Raji (cell line): ENCODE results near the gene WAPL.

Source experiments
- POLR2A ChIP-seq: IDR thresholded peaks from 2 replicates; pipeline ENCODE4 v1.6.1; 2011; ENCODE audit warnings: low read depth, low read length, control low read depth; ENCODE audit not compliant: insufficient read depth

Gene WAPL

DNA sequence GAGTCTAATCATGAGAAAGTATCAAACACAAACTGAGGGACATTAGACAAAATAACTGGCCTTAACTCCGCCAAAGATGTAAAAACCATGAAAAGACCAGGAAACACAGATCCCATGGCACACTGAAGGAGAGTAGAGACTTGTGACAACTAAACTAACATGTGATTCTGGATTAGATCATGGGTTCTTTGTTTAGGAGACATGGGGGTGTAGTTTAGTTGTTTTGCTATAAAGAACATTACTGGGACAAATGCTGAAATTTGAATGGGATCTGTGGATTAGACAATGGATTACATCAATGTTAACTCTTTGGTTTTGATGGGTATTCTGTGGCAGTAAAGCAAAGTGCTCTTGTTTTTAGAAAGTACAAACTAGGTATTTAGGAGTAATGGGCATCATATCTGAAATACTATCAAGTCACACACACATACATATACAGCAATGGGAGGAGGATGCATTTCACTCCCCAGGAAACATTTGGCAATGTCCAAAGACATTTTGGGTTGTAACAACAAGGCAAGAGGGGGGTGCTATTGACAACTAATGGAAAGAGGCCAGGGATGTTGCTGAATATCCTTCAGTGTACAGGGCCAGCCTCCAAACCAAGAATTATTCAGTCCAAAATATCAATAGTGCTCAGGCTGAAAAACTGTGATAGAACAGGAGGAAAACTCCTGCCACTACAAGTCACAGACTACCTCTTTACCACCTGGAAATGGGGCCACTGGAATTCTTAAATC is 32.4 kb downstream of the WAPL start:
- TF ChIP-seq POLR2A = no peak

DNA sequence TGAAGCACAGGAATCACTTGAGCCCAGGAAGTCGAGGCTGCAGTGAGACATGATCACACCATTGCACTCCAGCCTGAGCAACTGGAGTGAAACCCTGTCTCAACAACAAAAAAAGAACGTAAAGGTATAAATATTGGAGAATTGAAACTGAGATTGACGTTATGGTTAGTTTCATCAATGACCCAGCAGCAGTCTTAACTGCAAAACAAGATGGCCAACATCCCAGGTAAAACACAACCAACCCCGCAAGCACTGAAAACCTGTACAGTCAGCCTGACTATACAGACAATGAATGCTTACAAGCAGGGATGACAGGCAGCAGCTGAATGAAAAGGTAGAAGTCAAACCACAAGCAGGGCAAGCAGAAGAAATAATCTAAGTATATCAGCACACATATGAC is 34.7 kb downstream of the WAPL start:
- no peak for TF ChIP-seq POLR2A

DNA sequence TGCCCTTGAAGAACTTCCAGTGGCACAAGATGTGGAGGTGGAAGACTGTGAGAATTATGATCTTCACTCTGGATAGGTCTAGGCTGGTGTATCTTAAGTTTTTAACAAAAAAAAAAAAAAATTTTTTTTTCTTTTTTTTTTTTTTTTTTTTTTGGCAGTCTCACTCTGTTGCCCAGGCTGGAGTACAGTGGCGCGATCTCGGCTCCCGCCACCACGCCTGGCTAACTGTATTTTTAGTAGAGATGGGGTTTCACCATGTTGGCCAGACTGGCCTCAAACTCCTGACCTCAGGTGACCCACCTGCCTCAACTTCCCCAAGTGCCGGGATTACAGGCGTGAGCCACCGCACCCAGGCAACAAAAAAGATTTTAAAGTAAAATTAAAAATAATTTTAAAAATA is 37.9 kb downstream of the WAPL start:
- TF ChIP-seq POLR2A = no peak

DNA sequence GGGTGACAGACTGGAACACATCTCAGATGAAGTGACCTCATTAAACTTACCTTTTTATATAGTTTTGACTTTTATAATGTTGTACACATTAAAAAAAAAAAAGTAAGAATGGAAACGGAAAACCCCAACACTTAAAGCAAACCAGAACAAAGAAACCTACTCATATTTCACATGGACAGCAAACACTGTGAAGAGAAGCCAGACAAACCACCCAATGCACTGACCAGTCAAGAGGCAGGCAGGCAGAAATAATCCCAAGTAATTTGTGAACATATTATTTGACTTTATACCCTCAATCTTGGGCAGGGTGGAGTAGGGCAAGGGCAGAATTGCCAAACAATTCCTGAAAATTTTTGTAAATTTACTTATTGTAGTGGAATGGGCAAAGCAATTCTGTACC is 39.8 kb downstream of the WAPL start:
- no peak for TF ChIP-seq POLR2A

DNA sequence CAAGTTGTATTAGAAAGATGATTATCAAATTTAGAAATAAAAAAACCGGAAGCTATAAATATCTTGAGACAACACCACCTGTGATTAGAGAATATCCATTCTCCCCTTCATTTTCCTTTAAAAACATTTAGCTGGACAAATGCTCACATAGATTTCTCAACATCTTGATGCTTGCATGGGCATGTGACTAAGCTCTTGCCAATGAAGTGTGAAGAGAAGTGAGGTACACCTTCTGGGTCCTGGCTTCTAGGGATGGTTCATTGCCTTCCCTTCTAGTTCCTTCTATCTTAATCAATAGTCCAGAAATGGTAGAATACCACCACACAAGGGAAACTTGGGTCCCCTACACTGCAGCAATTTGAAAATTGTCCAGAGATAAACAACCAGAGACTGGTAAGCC is 41.0 kb downstream of the WAPL start:
- TF ChIP-seq POLR2A = no peak

DNA sequence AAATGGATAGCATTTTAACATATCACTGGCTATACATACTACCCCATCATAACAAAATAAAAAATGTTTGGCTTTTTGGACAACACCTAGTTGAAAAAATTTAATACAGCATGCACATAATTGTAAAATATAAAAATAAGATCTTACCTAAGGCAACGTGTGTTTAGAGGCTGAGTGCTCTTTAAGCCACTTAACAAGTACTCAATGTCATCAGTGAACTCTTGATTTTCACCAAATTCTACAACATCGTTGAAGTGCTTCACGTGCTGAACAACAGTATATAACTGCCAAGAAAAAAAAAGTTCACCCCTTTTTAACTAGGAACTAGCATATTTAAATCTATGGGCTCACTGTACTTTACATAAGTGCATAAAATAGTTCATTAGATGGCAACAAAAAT is 49.5 kb downstream of the WAPL start:
- TF ChIP-seq POLR2A = no peak

DNA sequence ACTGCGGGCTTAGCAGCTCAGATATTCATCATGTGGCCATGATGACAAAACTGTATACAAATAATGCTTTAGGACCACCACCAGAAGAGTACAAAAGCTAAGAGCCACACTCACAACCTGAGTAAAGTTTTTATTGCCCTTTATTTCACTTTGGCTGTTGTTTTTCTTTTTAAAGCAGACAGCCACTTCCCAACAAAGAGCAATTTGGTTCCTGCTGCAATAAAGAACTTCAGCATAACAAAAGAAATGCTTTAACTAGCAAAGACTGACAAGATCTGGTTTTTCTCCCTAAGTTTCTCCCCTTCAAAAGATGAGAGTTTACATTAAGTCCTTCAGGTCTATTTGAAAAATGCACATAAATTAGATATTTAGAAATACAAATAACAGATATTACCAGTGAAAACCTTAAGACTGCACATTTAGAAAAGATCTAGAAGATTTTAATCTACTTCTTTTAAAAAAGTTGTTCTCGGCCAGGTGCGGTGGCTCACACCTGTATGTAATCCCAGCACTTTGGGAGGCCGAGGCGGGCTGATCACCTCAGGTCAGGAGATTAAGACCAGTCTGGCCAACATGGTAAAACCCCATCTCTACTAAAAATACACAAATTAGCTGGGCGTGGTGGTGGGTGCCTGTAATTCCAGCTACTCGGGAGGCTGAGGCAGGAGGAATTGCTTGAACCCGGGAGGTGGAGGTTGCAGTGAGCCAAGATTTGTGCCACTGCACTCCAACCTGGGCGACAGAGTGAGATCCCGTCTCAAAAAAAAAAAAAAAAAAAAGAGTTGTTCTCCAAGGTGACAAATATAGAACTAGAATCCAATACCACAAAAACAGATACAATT is 59.4 kb downstream of the WAPL start:
- no peak for TF ChIP-seq POLR2A

DNA sequence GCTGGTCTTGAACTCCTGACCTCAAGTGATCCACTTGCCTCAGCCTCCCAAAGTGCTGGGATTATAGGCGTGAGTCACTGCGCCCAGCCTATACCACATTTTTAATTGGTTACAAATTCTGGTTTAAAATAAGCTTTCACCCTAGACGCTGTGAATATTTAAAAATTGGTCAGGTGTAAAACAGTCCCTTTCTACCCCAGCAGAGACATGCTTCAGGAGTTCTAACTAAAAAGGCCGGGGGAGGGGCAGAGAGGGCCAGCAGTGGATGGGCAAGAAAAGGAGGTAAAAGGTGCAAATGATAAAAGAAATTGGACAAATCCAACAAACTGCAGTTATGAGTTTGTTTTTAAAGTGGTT is 70.0 kb downstream of the WAPL start:
- TF ChIP-seq POLR2A = no peak

DNA sequence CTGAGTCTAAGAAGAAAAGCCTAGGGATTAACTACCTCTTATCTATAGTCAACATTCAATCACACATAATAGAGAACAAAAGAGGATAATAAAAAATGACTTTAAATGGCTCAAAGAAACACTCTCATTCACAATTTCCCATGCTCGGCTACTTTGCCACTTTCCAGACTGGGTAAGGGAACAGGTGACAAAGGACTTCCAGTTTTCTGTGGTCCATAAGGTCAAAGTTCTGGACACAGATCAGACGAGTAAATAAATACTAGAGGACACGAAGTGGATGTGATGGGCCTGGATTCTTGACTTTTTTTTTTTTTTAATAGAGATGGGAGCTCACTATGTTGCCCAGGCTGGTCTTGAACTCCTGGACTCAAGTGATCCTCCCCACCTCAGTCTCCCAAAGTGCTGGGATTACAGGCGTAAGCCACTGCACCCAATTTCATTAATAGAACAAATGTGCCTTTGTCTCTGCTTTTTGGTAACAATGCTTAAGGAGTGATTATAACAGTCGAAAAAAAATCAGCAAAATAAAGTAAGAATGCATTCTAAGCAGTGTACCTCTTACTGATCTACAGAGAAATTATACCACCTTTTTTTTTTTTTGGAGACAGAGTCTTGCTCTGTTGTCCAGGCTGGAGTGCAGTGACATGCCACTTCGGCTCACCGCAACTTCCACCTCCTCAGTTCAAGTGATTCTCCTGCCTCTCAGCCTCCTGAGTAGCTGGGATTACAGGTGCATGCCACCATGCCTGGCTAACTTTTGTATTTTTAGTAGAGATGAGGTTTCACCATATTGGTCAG is 70.6 kb downstream of the WAPL start:
- no peak for TF ChIP-seq POLR2A

DNA sequence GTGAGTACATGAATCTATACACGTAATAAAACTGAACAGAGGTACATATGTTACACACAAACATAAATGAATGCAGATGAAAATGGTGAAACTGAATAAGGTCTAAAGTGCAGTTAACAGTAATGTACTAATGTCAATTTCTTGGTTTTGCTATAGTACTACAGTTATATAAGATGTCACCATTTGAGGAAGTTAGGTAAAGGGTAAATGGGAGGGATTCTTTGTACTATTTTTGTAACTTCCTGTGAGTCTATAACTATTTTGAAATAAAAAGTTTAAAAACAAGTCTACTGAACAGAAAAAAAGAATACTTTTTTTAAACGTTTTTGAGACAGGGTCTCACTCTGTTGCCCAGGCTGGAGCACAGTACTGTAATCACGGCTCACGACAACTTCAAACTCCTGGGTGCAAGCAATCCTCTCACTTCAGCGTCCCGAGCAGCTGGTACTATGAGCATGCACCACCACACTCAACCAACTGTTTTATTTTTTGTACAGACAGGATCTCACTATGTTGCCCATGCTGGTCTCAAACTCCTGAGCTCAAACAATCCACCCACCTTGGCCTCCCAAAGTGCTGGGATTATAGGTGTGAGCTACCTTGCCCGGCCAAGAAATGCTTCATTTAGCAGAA is 71.5 kb downstream of the WAPL start:
- TF ChIP-seq POLR2A = no peak

DNA sequence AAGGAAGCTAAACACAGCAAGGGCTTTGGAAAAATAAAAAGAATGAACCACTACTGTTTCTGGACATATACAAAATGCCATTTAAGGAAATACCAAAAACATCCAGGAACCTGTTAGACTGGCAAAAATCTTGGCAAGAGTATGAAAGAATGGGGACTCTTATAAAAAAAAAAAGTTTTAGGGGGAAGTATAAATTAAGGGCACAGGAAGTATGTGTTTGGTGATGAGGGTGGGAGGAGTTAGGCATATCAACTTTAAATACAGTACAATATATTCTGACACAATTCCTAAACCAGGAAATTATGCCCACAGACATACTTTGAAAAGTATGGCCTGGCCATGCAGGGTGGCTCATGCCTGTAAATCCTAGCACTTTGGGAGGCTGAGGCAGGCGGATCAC is 74.2 kb downstream of the WAPL start:
- no peak for TF ChIP-seq POLR2A

DNA sequence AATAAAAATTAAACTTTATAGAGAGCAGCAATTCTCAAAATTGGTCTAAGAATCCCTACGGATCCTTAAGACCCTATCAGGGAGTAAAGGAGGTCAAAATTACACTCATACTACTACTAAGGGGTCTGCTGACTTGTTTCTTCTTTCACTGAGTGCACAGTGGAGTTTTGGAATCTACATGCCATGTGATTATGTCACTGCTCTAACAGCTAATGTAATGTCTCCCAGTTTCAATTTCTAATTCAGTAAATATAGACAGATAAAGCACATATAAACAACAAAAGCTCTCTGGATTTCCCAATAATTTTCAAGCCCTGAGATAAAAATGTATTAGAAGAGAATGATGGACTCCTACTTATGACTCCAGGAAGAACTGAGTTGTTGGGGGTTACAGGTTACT is 74.6 kb downstream of the WAPL start:
- no peak for TF ChIP-seq POLR2A

DNA sequence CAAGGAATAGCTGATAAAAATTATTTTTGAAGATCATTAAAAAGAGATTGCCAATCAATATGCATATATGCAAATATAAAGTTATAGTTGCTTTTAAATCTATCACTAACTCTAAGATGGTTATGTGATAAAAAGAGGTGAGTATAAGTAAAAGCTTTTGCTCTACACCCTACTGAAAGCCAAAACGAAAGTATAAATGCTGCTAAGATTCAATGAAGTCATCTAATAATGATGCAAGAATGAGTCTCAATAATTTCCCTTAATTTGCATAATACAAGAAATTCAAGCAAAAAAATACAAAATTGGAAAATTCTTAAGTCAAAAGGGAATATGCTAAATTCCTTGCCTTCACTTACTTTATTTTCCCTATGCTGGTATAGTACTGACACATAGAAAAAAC is 75.2 kb downstream of the WAPL start:
- TF ChIP-seq POLR2A = no peak

DNA sequence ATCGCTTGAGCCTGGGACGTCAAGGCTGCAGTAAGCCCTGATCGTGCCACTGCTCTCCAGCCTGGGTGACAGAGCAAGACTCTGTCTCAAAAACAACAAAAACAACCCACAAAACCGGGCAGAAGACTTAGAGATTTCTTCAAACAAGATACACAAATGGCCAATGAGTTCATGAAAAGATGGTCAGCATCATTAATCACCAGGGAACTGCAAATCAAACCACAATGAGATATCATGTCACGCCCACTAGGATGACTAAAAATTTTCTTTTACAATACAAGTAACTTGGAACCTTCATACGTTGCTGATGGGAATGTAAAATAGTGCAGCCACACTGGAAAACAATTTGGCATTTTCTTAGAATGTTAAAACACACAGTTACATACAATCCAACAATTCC is 77.7 kb downstream of the WAPL start:
- TF ChIP-seq POLR2A = no peak

DNA sequence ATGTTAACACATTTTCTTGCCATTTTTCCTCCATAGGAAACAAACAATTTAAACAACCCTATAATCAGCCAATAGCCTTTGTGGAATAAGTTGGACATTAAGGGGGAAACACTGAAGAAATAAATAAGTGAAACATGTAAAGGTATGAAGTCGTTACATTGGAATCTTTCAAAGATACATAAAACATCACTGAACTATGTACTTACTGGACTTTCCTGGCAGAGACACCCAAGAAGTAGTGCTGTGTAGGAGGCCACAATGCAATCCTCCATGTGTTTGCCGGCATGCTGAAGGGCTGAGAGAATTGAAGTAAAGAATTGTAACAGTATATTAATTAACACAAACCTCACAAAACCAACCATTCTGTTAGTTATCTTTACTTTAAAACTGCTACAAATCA is 78.5 kb downstream of the WAPL start:
- no peak for TF ChIP-seq POLR2A
